H54 (cell line): ENCODE measurements around the gene ADAM22.

Source experiments
- DNase-seq: peaks from one replicate; pipeline ENCODE4 v3.0.0; 2011; ENCODE audit warnings: low spot score, mixed read lengths; ENCODE audit not compliant: insufficient read length
- FAIRE-seq: peaks from 3 replicates; lab custom pipeline; 2011; peaks lifted over from hg19 to GRCh38; lab: Jason Lieb, UNC
- POLR2A ChIP-seq: IDR thresholded peaks from 2 replicates; pipeline ENCODE4 v1.6.1; 2011; ENCODE audit warnings: low read depth, mild to moderate bottlenecking, low read length

Gene ADAM22

GRCh38 chr7:87999261-87999660, 65.2 kb downstream of the ADAM22 start:
- TF ChIP-seq POLR2A: no peak
- no peak for DNase-seq
- FAIRE-seq: no peak

DNA sequence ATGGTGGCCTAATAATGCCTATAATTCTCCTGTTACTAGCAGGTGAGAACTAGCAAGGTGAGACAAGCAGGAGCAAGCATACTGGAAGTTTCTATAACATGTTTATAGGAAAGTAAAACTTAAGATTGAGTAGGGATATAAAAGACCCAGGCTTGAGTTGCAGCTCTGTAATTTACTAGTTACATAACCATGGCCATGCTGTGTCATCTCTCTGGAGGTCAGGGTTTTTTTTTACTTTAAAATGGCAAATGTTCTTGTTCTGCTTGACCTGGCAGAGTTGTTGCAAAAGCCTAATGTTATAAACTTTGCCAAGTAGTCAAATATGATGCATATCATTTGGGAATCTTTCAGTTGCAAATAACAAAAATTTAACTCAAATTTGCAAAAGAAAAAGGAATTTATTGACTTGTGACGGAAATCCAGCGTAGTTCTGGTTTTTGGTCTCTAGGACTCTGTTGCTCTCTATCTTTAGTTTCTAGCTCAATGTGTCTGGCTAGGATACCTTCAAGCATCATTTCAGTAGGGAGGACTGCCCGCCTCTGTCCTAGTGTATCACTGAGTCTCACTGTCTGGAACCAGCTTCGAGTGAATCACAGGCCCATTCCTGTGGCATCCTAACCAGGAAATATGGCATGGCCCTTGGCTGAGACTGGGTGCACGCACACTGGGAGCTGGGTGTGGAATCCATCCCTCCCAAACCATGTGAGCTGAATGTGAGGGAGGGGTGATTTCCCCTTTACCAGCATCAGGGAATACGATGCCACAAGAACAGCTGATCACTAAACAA, 67.9 kb downstream of the ADAM22 start:
- no peak for TF ChIP-seq POLR2A
- DNase-seq: no peak
- no peak for FAIRE-seq

DNA sequence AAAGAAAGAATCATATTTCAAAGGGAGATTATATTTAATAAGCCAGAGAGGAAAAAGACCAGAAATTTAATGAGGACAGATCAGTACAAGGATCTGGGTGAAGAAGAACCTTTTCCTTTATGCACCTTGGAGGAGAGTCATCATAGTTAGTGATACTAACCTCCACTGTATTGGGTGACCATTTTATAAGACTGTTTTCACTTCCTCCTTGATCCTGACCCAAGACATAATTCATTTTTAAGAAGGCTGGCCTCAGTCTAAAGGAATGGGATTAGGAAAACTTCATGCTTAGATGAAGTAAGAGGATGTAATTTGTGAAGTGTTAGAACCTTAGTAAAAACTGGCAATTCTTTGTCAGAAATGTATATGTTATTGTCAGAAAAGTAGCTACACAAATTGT, 68.6 kb downstream of the ADAM22 start:
- no peak for TF ChIP-seq POLR2A
- DNase-seq: no peak
- FAIRE-seq: no peak

GRCh38 chr7:88003581-88003980, 69.5 kb downstream of the ADAM22 start:
- no peak for FAIRE-seq

GRCh38 chr7:88005191-88005590, 71.1 kb downstream of the ADAM22 start:
- no peak for FAIRE-seq

More at GRCh38 chr7:88003581-88003980, 69.5 kb downstream of the ADAM22 start:
- no peak for DNase-seq
- TF ChIP-seq POLR2A: no peak

GRCh38 chr7:88009651-88010050, 75.6 kb downstream of the ADAM22 start:
- no peak for TF ChIP-seq POLR2A
- DNase-seq: no peak
- FAIRE-seq: no peak

More at GRCh38 chr7:88005191-88005590, 71.1 kb downstream of the ADAM22 start:
- no peak for DNase-seq
- TF ChIP-seq POLR2A: no peak

GRCh38 chr7:88012086-88012485, 78.0 kb downstream of the ADAM22 start:
- no peak for DNase-seq
- TF ChIP-seq POLR2A: no peak
- FAIRE-seq: no peak

DNA sequence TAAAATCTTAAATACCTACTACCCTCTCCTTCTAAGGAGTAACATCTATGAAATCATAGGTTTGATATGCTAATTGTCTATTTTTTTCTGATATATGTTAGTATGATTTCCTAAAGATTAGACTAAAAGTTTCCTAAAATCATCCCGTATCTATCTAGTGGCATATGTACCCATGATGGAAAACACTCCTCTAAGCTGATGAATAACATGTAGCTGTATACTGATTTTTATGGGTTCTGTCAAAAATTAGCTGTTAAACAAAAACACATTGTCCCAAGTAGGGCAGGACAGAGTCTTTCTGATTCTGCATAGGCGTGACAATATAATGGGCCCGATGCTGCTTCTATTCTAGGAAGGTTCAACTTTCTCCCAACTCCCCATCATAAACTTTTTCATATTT, 79.9 kb downstream of the ADAM22 start:
- no peak for FAIRE-seq
- DNase-seq: no peak
- TF ChIP-seq POLR2A: no peak

GRCh38 chr7:88014581-88014980, 80.5 kb downstream of the ADAM22 start:
- DNase-seq (no peak), FAIRE-seq (no peak)
- no peak for TF ChIP-seq POLR2A

DNA sequence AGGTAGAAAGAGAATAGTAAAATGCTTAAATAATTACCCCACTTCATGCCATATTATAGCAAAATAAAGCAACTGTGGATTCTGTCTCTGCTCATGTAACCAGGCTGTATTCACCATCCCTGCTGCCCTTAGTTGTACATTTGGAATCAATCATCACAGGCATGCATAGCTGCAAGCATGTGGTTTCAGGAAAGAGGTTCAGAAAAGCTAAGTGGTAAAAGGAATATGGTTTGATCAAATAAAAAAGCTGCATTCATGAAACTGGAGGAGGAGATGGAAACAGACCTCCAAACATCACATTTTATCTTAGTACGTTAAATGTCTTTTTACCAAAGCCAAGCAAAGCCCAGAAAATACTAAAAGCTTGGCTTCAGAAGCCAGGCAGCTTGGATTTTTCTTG, 81.3 kb downstream of the ADAM22 start:
- DNase-seq (no peak), FAIRE-seq (no peak)
- TF ChIP-seq POLR2A: no peak

- no peak for TF ChIP-seq POLR2A
- DNase-seq: no peak
- FAIRE-seq: no peak
Observed at GRCh38 chr7:88018501-88018900, 84.5 kb downstream of the ADAM22 start.

DNA sequence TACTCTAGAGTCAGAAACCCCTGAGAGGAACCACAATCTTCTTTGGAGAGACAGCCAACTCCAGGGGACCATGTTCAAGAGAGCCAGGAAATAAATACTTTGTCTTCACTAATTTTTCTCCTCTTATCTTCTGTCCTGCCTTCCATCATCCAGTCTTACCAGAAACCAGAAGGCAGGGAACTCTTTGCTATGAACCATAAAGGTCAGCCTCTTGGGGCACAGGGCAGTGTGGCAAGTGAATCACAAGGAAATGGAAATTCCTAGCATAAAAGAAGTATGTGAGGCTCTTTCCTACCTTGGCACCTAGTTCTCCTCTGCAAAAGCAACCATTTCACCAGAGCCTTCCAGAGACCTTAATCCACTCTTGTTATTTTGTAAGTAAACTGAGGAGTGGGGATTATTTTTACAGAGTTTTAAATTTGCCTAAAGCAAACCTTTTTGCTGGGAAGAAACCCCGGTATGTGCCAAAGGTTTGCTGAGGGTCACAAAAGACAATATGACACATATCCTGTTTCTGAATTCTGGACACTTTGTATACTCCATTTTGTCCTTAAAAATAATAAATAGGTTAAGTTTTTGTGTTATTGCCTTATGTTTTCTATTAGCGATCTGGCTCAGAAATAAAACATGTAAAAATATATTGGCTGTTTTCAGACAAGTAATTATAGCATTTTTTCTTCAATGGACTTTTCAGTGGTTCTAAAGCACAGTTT, 87.1 kb downstream of the ADAM22 start:
- FAIRE-seq: peak; percentile 89
- peak; percentile 3 for DNase-seq
- TF ChIP-seq POLR2A: no peak

DNA sequence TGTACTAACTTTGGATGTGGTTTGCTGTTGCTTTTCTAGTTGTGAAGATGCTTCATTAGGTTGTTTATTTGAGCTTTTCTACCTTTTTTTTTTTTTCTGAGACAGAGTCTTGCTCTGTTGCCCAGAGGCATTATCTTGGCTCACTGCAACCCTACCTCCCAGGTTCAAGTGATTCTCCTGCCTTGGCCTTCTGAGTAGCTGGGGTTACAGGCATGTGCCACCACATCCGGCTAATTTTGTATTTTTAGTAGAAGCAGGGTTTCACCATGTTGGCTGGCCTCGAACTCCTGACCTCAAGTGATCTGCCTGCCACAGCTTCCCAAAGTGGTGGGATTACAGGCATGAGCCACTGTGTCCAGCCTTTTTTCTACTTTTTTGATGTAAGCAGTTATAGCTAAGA, 93.7 kb downstream of the ADAM22 start:
- FAIRE-seq: no peak
- TF ChIP-seq POLR2A: no peak
- DNase-seq: no peak

- FAIRE-seq (no peak), DNase-seq (no peak)
- no peak for TF ChIP-seq POLR2A
Observed at GRCh38 chr7:88034083-88034695, 100.1 kb downstream of the ADAM22 start.
